Upper lobe of right lung (tissue), 1 donor: ENCODE data around the gene EFNA5. TPM values are rescaled to one million over a fixed set of nuclear protein-coding genes. Genes with fewer than 3 reads are reported as not detected.
A peak's percentile ranks its signal among the peaks of the same experiment; 100 is the strongest.

Experiments
- ATAC-seq: fragments of 200-7000 bp; cut with Tn5 transposase; one replicate; pipeline ENCODE4 v1.9.1; 2020; ENCODE audit warnings: mild to moderate bottlenecking, moderate library complexity
- DNase-seq: peaks from one replicate; pipeline ENCODE4 v3.0.0-alpha.2; 2020
- H3K27ac ChIP-seq: fragments of 200-600 bp; one replicate; pipeline ENCODE4 v1.8.0; 2022
- H3K27me3 ChIP-seq: fragments of 200-600 bp; one replicate; pipeline ENCODE4 v1.8.0; 2022; ENCODE audit warnings: mild to moderate bottlenecking
- H3K36me3 ChIP-seq: fragments of 200-600 bp; one replicate; pipeline ENCODE4 v1.8.0; 2022
- H3K4me1 ChIP-seq: fragments of 200-600 bp; one replicate; pipeline ENCODE4 v1.8.0; 2022
- H3K4me3 ChIP-seq: fragments of 200-600 bp; one replicate; pipeline ENCODE4 v1.8.0; 2022; ENCODE audit warnings: mild to moderate bottlenecking
- H3K9me3 ChIP-seq: fragments of 200-600 bp; one replicate; pipeline ENCODE4 v1.8.0; 2022
- CTCF ChIP-seq: fragments of 200-600 bp; IDR thresholded peaks from one replicate; pipeline ENCODE4 v1.8.0; 2022; ENCODE audit warnings: antibody characterized with exemption
- intact Hi-C: fragments of 100-400 bp; cut with DNase I; formaldehyde crosslinking; loops from one replicate; pipeline ENCODE4 v1.11.0; 2022
- total RNA-seq: library from RNA; stranded (reverse); fragmentation: NEBNext Ultra II Directional; extraction: Animal tissue kit (Norgen Biotek cat#: 25700); gene quantifications from one replicate; pipeline ENCODE4 v1.2.1, GENCODE V29; 2021
- donor health status: DM: no; HTN: yes; CAD: no; lungs with severe emphysema.

The EFNA5 gene
- total RNA-seq, 1 donor from 2014 or later, result 12.0 TPM

DNA sequence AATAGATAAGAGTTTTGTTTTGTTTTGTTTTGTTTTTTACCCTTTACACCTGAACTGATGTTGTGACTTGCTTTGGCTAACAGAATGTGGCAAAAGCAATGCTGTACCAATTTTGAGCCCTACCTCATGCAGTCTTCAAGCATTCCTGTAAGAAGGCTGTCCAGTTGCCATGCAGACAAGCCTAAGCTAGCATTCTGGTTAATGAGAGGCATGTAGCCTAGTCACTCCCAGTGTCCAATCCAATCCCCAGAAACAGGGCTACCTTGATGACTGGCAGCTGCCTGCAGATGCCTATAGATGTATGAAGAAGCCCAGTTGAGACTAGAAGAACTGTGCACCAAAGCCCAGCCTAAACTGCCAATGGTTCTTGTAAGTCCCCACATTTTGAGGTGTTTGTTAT, 9.4 kb upstream of the EFNA5 start:
- H3K27me3 ChIP-seq, result peaks cover 10% of the 10 kb centered on the region
- H3K4me1 ChIP-seq, result no peaks in the 10 kb centered on the region
- intact Hi-C loops, result no loop called here
- H3K27ac ChIP-seq, result no peak overlapping the region
- no peak for TF ChIP-seq CTCF
- H3K9me3 ChIP-seq, result no peaks in the 10 kb centered on the region
- DNase-seq, result no peak
- H3K4me3 ChIP-seq, result no peak overlapping the region
- no peaks in the 10 kb centered on the region for H3K36me3 ChIP-seq
- no peak for ATAC-seq

GRCh38 chr5:107676702-107677101, 6.0 kb upstream of the EFNA5 start:
- Histone ChIP-seq H3K4me3 (no peak overlapping the region), H3K27ac (no peak overlapping the region), H3K4me1 (peaks cover 13% of the 10 kb centered on the region), H3K27me3 (peaks cover 25% of the 10 kb centered on the region), H3K36me3 (no peaks in the 10 kb centered on the region), H3K9me3 (no peaks in the 10 kb centered on the region)
- DNase-seq, result no peak
- no peak for TF ChIP-seq CTCF
- intact Hi-C loops, result no loop called here
- ATAC-seq, result no peak

DNA sequence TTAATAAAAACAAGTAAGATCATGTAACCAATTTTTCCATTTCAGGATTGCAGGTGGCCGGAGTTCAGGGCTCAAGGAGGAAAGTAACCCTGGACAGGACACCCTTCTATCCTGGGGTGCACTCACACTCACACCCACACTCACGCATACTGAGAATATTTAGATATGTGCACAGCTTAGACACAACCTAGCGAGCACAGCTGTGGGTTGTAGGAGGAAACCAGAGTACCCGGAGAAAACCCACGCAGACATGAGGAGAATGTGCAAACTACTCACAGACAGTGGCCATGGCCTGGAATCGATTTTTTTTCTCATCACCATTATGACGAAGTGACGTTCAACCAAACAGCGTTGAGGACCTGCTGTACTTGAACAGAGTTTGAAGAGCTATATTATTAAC, 4.5 kb upstream of the EFNA5 start:
- no peak for ATAC-seq
- TF ChIP-seq CTCF, result no peak
- Histone ChIP-seq H3K27me3 (peaks cover 26% of the 10 kb centered on the region), H3K4me3 (no peak overlapping the region), H3K4me1 (peaks cover 21% of the 10 kb centered on the region), H3K27ac (no peak overlapping the region), H3K36me3 (no peaks in the 10 kb centered on the region), H3K9me3 (no peaks in the 10 kb centered on the region)
- intact Hi-C loops, result no loop called here
- DNase-seq, result no peak

GRCh38 chr5:107674655-107675054, 3.9 kb upstream of the EFNA5 start:
- DNase-seq, result no peak
- Histone ChIP-seq H3K27ac (no peak overlapping the region), H3K4me1 (peaks cover 26% of the 10 kb centered on the region), H3K36me3 (no peaks in the 10 kb centered on the region), H3K27me3 (peaks cover 31% of the 10 kb centered on the region), H3K4me3 (no peak overlapping the region), H3K9me3 (no peaks in the 10 kb centered on the region)
- intact Hi-C loops, result no loop called here
- ATAC-seq, result no peak
- TF ChIP-seq CTCF, result no peak

GRCh38 chr5:107673368-107674136, 2.8 kb upstream of the EFNA5 start:
- H3K27ac ChIP-seq, result peak overlapping the region; percentile 68
- intact Hi-C loops, result no loop called here
- peaks cover 28% of the 10 kb centered on the region for H3K4me1 ChIP-seq
- peak; percentile 79 for ATAC-seq
- no peaks in the 10 kb centered on the region for H3K36me3 ChIP-seq
- peak; percentile 91 for DNase-seq
- H3K4me3 ChIP-seq, result peak overlapping the region; percentile 63
- no peaks in the 10 kb centered on the region for H3K9me3 ChIP-seq
- TF ChIP-seq CTCF, result peak; percentile 94
- H3K27me3 ChIP-seq, result peaks cover 40% of the 10 kb centered on the region

GRCh38 chr5:107673039-107673367, 2.3 kb upstream of the EFNA5 start:
- DNase-seq, result no peak
- peaks cover 28% of the 10 kb centered on the region for H3K4me1 ChIP-seq
- H3K27me3 ChIP-seq, result peaks cover 40% of the 10 kb centered on the region

More at GRCh38 chr5:107673039-107673367, 2.3 kb upstream of the EFNA5 start:
- intact Hi-C loops, result no loop called here
- H3K9me3 ChIP-seq, result no peaks in the 10 kb centered on the region
- H3K27ac ChIP-seq, result peak overlapping the region; percentile 68
- TF ChIP-seq CTCF, result no peak
- H3K4me3 ChIP-seq, result peak overlapping the region; percentile 63
- no peaks in the 10 kb centered on the region for H3K36me3 ChIP-seq
- no peak for ATAC-seq
